ENCODE measurements around the gene LIF. TPM values are rescaled to one million over a fixed set of nuclear protein-coding genes. Genes with fewer than 3 reads are reported as not detected.

LIF gene
- total and polyA plus RNA-seq, 7 donors, result 0.28 to 10.3 (median 1.6) TPM

DNA sequence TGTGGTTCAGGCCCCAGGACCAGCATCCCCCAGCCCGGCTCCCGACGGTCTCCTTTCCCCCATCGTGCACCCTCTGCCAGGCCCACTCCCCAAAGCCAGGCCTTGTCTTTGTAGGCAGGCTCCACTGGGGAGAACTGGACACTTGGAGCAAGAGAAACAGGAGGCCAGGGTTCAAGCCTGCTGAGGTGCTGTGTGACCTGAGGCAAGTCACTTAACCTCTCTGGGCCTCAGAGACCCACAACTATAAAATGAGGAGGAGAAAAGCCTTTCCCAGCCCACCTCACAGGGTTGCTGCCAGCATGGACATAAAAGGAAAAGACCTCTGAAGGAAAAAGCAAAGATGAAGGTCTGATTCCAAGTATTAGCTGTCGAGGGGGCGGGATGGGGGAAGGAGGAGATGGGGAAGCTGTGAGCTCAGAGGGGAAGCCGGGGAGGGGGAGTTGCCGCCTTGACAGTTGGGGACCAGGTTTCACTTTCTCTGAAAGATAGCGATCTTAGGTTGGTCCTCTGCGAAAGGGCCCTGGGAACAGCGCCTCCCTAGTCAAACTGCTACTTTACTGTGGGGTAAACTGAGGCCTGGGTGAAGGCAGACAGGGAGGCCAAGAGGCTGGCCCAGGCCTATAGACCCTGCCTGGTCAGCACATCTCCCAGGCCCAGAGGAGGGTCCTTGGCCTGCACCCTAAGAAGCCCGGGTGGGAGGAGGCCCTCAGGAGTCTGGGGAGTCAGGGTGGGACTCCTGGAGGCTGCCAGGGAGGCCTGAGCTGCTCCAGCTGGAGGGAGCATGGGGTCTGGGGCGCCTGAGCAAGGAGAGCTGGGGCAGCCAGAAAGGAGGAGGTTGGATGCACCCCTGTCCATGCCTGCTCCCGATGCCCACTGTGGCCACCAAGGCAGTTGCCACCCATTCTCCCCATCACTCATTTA is 21.1 kb upstream of the LIF start:
- 55 to 86% methylated on average over 14 of the region's 14 CpGs for WGBS, 2 donors
- DNase-seq, result no peak
- TF ChIP-seq POLR2A (IDR thresholded peaks at IDR 0.05), result no peak
- no peak for TF ChIP-seq EP300 (IDR thresholded peaks at IDR 0.05)
- TF ChIP-seq, protein P1, sequence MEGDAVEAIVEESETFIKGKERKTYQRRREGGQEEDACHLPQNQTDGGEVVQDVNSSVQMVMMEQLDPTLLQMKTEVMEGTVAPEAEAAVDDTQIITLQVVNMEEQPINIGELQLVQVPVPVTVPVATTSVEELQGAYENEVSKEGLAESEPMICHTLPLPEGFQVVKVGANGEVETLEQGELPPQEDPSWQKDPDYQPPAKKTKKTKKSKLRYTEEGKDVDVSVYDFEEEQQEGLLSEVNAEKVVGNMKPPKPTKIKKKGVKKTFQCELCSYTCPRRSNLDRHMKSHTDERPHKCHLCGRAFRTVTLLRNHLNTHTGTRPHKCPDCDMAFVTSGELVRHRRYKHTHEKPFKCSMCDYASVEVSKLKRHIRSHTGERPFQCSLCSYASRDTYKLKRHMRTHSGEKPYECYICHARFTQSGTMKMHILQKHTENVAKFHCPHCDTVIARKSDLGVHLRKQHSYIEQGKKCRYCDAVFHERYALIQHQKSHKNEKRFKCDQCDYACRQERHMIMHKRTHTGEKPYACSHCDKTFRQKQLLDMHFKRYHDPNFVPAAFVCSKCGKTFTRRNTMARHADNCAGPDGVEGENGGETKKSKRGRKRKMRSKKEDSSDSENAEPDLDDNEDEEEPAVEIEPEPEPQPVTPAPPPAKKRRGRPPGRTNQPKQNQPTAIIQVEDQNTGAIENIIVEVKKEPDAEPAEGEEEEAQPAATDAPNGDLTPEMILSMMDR (IDR thresholded peaks at IDR 0.05), result no peak
- no peak for TF ChIP-seq POLR2AphosphoS5 (IDR thresholded peaks at IDR 0.05)
- Histone ChIP-seq H3K4me3 (peak overlapping the region in 1 of 4 donors; percentile 36), H3K36me3 (no peaks in the 10 kb centered on the region), H3K4me1 (peaks cover 0 to 7% (median 2%) of the 10 kb centered on the region in 4 donors), H3K9me3 (no peaks in the 10 kb centered on the region), H3K27me3 (no peaks in the 10 kb centered on the region), H3K27ac (peak overlapping the region in 2 of 4 donors; percentile 45 to 62)
- intact Hi-C loops (cut with DNase I), result no loop called here

DNA sequence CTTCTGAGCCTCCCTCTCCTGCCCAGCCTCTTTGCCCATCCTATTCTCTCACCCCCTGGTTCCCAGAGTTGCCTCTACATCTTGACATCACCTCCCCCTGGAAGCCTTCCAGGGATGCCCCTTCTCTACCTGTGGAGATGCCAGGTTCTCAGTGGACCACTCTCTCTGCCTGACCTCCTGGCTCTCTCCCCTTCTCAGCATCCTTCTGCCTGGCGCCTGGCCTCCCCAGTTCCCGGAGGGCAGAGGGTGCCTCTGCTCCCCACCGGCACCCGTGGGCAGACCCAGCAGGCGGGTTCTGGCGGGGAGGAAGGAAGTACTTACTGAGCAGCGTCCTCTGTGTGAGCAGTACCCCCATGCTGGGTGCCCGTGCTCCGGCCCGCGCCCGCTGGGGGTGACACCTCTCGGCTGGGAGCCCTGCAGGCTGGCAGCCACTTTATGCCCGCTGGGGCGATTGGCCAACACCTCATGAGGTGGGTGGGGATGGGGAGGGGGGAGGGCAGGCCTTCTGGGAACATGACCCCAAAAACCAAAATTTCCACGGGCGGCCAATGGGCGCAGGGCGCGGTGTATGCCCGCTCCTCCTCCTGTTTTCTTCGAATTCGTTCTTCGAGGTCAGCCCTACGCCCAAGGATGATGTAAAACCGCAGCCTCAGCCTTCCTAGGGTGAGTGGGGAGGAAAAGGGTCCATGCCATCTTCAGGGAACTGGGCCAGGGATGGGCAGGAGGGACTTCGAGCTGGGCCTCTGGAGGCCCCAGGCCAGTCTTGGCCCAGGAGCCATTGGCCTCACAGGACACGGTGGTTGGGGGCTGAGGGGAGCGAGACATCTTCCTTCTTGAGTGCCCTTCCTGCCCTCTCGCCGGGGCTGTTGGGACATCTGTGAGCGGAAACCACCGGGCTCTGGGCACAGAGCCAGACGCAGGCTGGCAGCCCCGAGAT is 20.2 kb upstream of the LIF start, which contains the start of gene OSM:
Gene OSM (minus strand): TSS at position 407 of the 937 bp plus-strand sequence. CDS start 52 bp downstream, at position 355.
- WGBS, 2 donors, result 48 to 72% methylated on average over 35 of the region's 35 CpGs
- intact Hi-C loops (cut with DNase I), result no loop called here

DNA sequence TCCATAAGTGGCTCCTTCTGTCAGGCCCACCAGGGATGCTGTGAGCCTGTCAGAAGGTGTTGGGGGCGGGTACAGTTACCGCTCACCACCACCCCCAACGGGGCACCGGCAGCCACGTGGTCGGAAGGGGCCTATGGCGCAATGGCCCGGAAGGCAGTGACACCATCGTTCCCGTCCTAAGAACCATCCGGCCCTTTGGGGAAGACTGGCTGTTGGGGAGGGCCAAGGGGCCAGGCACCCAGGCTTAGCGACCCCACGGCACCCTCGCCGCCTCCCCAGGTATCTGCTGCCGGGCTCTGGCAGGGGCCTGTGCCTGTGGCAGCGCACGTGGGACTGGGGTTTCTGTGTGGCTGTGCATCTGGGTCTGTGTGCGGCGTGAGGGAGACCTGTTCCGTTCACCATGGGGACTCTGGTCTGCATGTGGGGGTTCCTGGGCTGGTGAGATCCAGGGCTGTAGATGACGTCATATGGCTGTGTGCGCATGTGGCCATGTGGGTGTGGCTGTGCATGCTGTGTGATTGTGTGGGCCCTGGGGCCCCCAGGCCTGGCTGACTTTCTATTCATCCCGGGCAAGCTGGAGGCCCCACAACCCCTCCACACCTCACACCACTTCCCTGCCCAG is 19.4 kb upstream of the LIF start:
- TF ChIP-seq, protein P1 (IDR thresholded peaks at IDR 0.05), result no peak
- peak in 1 of 2 donors; percentile 21 for TF ChIP-seq POLR2A (IDR thresholded peaks at IDR 0.05)
- no peak for TF ChIP-seq EP300 (IDR thresholded peaks at IDR 0.05)
- peak in 3 of 4 donors; percentile 50 to 63 (median 63) for TF ChIP-seq POLR2AphosphoS5 (IDR thresholded peaks at IDR 0.05)
- peak; percentile 78 for DNase-seq
- no peaks in the 10 kb centered on the region for H3K9me3 ChIP-seq
- intact Hi-C loops (cut with DNase I), result no loop called here
- H3K4me3 ChIP-seq, result peak overlapping the region in 3 of 4 donors; percentile 11 to 36 (median 19)
- H3K36me3 ChIP-seq, result no peaks in the 10 kb centered on the region
- peak overlapping the region; percentile 18 to 66 (median 54) for H3K27ac ChIP-seq
- peaks cover 0 to 7% (median 2%) of the 10 kb centered on the region in 4 donors for H3K4me1 ChIP-seq
- H3K27me3 ChIP-seq, result no peaks in the 10 kb centered on the region
- 50 to 72% methylated on average over 24 of the region's 24 CpGs for WGBS, 2 donors

More for the DNA sequence above, 20.2 kb upstream of the LIF start, which contains the start of gene OSM:
- no peaks in the 10 kb centered on the region for H3K27me3 ChIP-seq
- H3K4me1 ChIP-seq, result peaks cover 0 to 7% (median 2%) of the 10 kb centered on the region in 4 donors
- no peaks in the 10 kb centered on the region for H3K9me3 ChIP-seq
- DNase-seq, result peak; percentile 82
- TF ChIP-seq POLR2A (IDR thresholded peaks at IDR 0.05) (peak in 1 of 2 donors; percentile 15), POLR2AphosphoS5 (IDR thresholded peaks at IDR 0.05) (peak in 1 of 4 donors; percentile 27), EP300 (IDR thresholded peaks at IDR 0.05) (no peak)
- TF ChIP-seq, protein P1 (IDR thresholded peaks at IDR 0.05), result no peak
- H3K27ac ChIP-seq, result peak within 1 kb of the TSS; percentile 18 to 66 (median 54)
- H3K36me3 ChIP-seq, result no peaks in the 10 kb centered on the region
- peak within 1 kb of the TSS in 3 of 4 donors; percentile 11 to 36 (median 19) for H3K4me3 ChIP-seq

DNA sequence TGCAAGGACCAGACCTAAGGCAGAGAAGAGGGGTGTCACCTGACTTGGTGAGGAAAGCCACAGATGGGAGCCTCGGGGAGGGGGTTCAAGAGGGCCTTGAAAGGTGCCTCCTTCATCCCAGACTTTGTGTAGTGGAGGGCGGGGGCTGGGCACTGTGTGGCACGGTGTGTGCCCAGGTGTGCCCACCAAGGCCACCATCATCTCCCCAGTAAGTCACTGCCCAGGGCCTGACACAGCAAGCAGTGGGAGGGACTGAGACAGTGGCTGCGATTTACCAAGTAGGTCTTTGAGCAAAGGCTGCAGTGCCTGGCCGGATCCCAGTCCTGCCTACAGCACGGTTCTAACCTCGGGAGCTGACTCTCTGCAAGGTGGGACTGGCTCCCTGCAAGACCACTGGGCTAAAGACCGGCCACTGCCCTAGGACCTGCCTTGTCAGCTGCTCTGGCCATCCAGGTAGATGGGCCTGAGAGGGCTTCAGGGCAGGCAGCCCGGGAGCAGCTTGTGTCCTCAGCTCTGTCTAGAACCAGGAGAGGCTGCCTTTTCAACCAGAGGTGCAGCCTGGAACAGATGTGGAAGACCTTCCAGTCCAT is 18.7 kb upstream of the LIF start:
- 88 to 90% methylated on average over 9 of the region's 9 CpGs for WGBS, 2 donors
- intact Hi-C loops (cut with DNase I), result no loop called here
- Histone ChIP-seq H3K4me3 (no peak overlapping the region), H3K9me3 (no peaks in the 10 kb centered on the region), H3K27ac (peak overlapping the region in 1 of 4 donors; percentile 62), H3K36me3 (no peaks in the 10 kb centered on the region), H3K27me3 (no peaks in the 10 kb centered on the region), H3K4me1 (peaks cover 0 to 7% (median 2%) of the 10 kb centered on the region in 4 donors)
- no peak for TF ChIP-seq EP300 (IDR thresholded peaks at IDR 0.05)
- no peak for TF ChIP-seq POLR2AphosphoS5 (IDR thresholded peaks at IDR 0.05)
- TF ChIP-seq, protein P1 (IDR thresholded peaks at IDR 0.05), result no peak
- no peak for TF ChIP-seq POLR2A (IDR thresholded peaks at IDR 0.05)
- no peak for DNase-seq
